GM19099 (cell line): Measurements from ENCODE around the gene EYA4.

Experiments
- POLR2A ChIP-seq: IDR thresholded peaks from 3 replicates; pipeline ENCODE4 v1.6.1; 2011; ENCODE audit warnings: low read depth; ENCODE audit not compliant: insufficient read length; ENCODE audit errors: extremely low read depth

The EYA4 gene

DNA sequence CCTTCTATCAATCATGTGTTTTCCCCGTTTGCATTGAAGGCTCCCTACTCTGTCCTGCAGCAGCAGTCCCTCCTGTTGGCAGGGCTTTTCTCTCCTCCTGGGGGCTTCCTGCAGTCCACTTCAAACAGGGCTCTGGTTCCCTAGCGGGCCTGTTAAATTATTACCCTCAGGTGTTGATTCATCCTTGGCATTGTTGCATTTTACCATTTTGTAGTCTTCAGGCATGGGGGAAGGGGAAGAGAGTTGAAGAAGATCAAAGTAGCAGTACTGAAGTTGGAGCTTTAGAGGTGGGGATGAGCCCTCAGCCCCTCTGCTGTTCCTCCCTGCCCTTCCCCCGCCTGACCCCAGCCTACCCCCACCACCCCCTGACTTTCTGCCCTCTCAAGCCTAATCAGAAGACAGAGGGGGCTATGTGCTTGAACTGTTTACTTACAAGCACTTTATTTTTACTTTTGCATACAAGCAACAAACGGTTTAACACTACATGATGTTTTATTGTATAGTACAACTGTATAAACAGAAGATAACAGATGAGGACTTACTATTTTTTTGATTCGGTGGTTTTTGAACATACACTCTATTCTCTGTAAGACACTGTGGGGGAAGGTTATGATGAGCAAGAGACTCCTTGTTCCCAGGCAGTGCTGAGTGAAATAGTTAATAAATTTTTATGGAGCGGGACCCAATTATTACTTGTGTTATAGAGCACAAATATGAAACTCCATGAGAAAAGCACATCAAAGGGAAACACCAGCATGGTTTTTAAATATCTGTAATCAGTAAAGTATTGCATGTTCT is 169.7 kb downstream of the EYA4 start:
- TF ChIP-seq POLR2A = no peak

GRCh38 chr6:133411757-133412156 is 170.6 kb downstream of the EYA4 start:
- TF ChIP-seq POLR2A = no peak

DNA sequence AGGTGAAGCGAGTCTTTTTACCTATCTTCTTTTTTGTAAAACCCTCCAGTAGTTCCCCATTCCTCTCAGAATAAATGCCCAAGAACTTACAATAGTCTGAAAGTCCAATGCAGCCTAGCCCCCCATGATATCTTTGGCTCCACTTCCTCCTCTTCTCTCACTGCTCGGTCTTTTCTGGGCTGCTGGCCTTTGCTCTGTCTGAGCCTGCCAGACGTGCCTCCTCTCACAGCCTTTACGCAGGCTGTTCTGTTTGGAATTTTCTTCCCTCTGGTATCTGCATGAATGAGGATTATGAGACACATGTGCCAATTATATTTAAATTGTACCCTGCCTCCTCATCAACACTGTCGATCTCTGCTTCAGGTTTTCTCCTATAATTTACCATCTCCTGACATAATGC is 174.1 kb downstream of the EYA4 start:
- no peak for TF ChIP-seq POLR2A

DNA sequence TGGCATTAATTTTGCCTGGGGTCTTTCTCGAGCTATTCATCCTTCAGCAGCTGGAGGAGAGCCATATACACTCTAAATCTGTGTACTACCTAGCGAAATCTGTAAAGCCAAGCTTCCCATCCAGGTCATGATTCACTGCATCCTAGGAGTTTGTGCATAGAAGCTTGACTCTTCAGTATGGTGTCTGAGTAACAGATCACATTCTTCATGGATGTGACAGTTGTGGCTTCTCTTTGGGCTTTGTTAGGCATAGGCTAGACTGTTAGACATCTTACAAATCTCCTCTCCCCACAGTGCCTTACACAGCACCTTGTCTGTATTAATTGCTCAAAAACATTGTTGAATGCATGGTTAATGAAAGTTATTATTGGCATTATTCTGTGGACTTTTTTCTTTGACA is 177.0 kb downstream of the EYA4 start:
- no peak for TF ChIP-seq POLR2A

DNA sequence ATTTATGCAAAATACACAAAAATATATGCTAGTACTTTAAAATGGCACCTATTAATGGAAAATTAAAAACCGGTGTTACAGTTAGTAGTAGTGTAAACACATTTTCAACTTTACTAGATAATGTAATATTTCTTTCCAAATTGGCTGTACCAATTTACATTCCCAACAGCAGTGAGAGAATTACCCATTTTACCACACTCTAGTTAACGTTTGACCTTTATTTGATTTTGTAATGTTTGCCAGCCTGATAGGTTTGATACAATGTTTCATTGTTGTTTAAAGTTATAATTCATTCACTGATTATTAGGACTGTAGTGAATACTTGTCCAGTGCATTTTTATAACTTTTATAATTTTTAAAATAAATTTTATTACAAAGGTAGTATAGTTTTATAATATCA is 182.1 kb downstream of the EYA4 start:
- no peak for TF ChIP-seq POLR2A

- no peak for TF ChIP-seq POLR2A
Measured at GRCh38 chr6:133424359-133424758, 183.2 kb downstream of the EYA4 start.

GRCh38 chr6:133426038-133426437 is 184.9 kb downstream of the EYA4 start:
- no peak for TF ChIP-seq POLR2A

- TF ChIP-seq POLR2A = no peak
Measured at GRCh38 chr6:133428295-133428694, 187.1 kb downstream of the EYA4 start.

- TF ChIP-seq POLR2A = no peak
Measured at GRCh38 chr6:133430530-133430929, 189.4 kb downstream of the EYA4 start.

DNA sequence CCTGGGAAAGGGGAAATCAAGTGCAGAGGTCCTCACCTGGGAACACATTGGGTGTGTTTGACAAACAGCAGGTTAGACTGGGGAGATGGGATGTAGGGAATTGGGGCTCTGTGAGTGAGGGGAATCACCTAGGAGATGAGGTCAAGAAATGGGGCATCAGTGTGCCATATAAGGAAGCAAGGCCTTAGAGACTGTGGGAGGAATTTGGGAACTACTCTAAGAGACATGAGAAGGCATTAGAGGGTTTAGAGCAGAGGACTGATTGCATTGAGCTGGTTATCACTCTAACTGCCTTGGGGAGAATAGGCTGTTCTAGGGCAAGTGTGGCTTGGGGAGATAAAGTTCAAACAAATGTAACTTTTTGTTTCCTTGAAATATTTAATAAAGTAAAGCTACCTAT is 189.9 kb downstream of the EYA4 start:
- TF ChIP-seq POLR2A = no peak

- no peak for TF ChIP-seq POLR2A
Measured at GRCh38 chr6:133432021-133432989, 191.1 kb downstream of the EYA4 start.

GRCh38 chr6:133435065-133435728 is 194.0 kb downstream of the EYA4 start:
- TF ChIP-seq POLR2A = no peak

DNA sequence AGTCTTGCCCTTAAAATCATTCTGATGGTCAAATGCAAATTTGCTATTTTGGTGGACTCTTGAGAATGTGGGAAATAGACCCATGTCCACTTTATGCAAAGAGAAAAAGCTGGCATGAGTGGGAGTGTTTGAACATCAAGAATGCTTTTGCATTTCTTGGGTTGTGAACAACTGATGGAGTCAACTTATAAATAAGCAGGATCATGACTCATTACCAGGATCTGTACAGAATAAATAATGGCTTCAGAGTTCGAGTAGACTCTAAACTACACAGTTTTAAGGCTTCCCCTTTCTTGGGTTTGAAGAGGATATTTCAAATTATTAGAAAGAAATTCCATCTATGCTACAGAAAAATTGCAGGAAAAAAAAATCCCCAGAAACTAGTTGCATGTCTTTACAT is 195.5 kb downstream of the EYA4 start:
- TF ChIP-seq POLR2A = no peak

- no peak for TF ChIP-seq POLR2A
Measured at GRCh38 chr6:133441491-133441890, 200.3 kb downstream of the EYA4 start.

- no peak for TF ChIP-seq POLR2A
Measured at GRCh38 chr6:133446789-133447188, 205.6 kb downstream of the EYA4 start.

DNA sequence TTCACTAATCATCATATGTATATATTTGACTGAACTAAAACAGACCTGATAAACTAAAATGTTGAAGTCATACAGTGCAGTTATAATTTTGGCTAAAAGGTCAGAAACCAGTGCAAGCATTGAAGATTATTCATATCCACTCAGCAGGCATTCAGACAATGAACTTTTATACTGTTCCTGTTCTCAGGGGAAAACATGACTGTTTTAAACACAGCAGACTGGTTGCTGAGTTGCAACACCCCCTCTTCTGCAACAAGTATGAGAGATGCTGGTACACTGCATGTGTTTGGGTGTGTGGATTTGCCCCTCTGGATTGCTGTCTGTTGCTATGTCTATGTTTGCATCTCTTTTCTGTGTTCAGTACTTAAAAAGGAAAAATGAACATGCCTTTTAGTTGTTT is 206.8 kb downstream of the EYA4 start:
- no peak for TF ChIP-seq POLR2A

DNA sequence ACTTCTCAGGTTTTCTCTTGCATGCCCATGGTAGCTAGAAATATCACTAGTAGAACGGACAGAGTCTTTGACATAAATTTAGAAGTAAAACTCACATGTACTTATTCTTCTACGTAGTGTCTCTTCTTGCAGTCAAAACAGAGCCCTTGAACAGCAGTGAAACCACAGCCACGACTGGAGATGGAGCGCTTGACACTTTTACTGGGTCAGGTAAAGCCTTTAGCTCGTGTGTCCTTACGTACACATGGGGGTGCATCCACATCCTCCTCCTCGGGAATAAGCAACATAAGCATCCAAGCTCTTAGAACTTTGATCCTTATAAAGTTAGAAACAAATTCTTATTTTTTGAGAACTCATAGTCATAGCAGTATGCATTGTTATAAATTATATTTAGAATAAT is 215.3 kb downstream of the EYA4 start:
- TF ChIP-seq POLR2A = no peak
